ENCODE data around the gene NFILZ.

The NFILZ gene

DNA sequence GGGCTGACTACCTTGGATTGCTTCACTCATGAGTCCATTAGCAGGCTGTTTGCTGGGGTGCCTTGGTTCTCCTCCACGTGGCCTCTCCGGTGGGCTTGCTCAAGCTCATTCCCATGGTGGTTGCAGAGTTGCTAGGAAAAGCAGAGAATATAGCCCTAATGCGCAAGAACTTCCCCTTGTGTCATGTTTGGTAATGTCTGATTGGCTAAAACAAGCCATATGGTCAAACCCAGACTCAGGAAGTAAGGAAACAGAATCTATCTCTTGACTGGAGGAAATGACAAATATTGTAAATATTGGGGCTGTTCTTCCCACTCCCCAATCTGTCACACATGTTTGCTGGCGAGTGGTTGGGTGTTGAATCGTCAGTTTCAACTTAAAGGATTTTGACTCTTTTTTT, 12.1 kb downstream of the NFILZ start:
- H3K9ac ChIP-seq (ENCODE audit: insufficient read length): no peak overlapping the region
- H3K9me3 ChIP-seq (ENCODE audit: low read depth, low read length): no peaks in the 10 kb centered on the region
- H3K4me3 ChIP-seq: no peak overlapping the region
- H3K27ac ChIP-seq: no peak overlapping the region
- TF ChIP-seq FOXP2 (optimal IDR thresholded peaks at IDR 0.05; ENCODE audit: control extremely low read depth, extremely low read length, insufficient read depth): no peak
- TF ChIP-seq EZH2 (IDR thresholded peaks at IDR 0.05): no peak
- no peak for TF ChIP-seq POLR2AphosphoS5 (IDR thresholded peaks at IDR 0.05; ENCODE audit: borderline replicate concordance, low read depth, low read length)
- DNase-seq (ENCODE audit: low read depth, low spot score): no peak
- no peaks in the 10 kb centered on the region for H3K36me3 ChIP-seq (ENCODE audit: insufficient read depth, low read length)

DNA sequence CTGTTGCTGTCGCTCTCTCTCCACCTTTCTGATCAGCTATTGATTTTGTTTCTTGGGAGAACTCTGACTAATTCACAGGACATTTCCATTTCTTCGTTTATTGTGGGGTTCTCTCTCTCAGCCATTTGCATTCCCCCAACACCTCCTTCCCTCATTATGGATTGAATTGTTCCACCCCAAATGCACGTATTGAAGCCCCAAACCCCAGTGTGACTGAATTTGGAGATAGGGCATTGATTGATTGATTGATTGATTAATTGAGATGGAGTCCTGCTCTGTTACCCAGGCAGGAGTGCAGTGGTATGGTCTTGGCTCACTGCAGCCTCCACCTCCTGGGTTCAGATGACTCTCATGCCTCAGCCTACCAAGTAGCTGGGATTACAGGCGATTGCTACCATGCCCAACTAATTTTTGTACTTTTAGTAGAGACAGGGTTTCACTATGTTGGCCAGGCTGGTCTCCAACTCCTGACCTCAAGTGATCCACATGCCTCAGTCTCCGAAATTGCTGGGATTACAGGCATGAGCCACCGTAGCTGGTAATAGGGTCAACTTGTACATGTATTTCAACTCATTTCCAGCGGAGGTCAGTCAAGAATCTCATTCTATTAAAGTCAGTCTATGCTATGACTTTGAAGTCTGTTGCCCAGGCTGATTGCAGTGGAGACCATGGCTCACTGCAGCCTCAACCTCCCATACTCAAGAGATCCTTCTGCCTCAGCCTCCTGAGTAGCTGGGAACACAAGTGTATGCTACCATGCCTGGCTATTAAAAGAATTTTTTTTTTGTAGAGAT, 13.6 kb downstream of the NFILZ start:
- Histone ChIP-seq H3K9ac (ENCODE audit: insufficient read length) (no peak overlapping the region), H3K4me3 (no peak overlapping the region), H3K9me3 (ENCODE audit: low read depth, low read length) (no peaks in the 10 kb centered on the region), H3K27ac (no peak overlapping the region), H3K36me3 (ENCODE audit: insufficient read depth, low read length) (no peaks in the 10 kb centered on the region)
- DNase-seq (ENCODE audit: low read depth, low spot score): no peak
- no peak for TF ChIP-seq EZH2 (IDR thresholded peaks at IDR 0.05)
- no peak for TF ChIP-seq FOXP2 (optimal IDR thresholded peaks at IDR 0.05; ENCODE audit: control extremely low read depth, extremely low read length, insufficient read depth)
- TF ChIP-seq POLR2AphosphoS5 (IDR thresholded peaks at IDR 0.05; ENCODE audit: borderline replicate concordance, low read depth, low read length): no peak

DNA sequence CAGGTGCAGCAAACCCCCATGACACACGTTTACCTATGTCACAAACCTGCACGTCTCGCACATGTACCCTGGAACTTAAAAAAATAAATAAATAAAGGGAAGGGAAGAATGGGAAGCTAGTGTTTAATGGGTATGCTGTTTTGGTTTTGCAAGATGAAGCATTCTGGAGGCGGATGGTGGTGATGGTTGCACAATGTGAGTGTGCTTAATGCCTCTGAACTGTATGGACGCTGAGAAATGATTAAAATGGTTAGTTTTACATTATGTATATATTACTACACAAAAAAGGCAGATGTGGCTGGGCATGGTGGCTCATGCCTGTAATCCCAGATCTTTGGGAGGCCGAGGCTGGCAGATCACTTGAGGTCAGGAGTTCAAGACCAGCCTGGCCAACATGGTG, 17.8 kb downstream of the NFILZ start:
- Histone ChIP-seq H3K36me3 (ENCODE audit: insufficient read depth, low read length) (no peaks in the 10 kb centered on the region), H3K4me3 (no peak overlapping the region), H3K9ac (ENCODE audit: insufficient read length) (no peak overlapping the region), H3K9me3 (ENCODE audit: low read depth, low read length) (no peaks in the 10 kb centered on the region), H3K27ac (no peak overlapping the region)
- no peak for DNase-seq (ENCODE audit: low read depth, low spot score)
- TF ChIP-seq EZH2 (IDR thresholded peaks at IDR 0.05) (no peak), FOXP2 (optimal IDR thresholded peaks at IDR 0.05; ENCODE audit: control extremely low read depth, extremely low read length, insufficient read depth) (no peak), POLR2AphosphoS5 (IDR thresholded peaks at IDR 0.05; ENCODE audit: borderline replicate concordance, low read depth, low read length) (no peak)

DNA sequence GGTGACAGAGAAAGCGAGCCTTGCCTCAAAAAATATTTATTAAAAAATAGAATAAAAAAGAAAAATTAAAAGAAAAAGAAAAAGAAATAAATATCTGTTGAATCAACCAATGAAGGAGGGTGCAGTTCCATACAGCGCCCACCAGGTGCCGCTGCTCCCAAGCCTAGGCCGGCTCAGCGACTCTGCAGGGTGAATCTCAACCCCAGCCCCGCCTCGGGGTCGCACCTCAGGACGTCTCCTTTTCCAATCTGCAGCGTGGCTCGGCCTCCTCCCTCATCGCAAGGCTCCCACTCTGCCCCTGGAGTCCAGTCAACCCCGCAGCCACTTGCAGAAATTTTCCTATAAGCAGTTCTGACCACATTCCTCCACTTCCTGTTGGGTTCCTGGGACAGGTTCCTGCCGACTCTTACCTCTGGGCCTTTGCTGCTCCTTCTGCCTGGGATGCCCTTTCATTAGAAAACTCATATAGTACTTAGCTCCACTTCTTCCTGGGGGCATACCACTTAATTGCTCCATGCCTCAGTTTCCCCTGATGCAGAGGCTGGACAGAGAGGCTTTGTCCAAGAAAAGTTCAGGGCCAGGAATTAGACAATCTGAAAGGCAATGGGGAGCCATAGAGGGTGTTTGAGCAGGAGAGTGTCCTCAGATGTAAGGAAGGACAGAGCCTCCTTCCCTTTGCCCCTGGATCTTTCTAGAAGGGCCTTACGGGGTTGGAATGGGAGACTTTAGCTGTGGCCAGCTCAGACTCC, 24.3 kb downstream of the NFILZ start:
- Histone ChIP-seq H3K9ac (ENCODE audit: insufficient read length) (no peak overlapping the region), H3K9me3 (ENCODE audit: low read depth, low read length) (no peaks in the 10 kb centered on the region), H3K27ac (no peak overlapping the region), H3K36me3 (ENCODE audit: insufficient read depth, low read length) (no peaks in the 10 kb centered on the region), H3K4me3 (peak overlapping the region; percentile 48)
- TF ChIP-seq EZH2 (IDR thresholded peaks at IDR 0.05) (no peak), FOXP2 (optimal IDR thresholded peaks at IDR 0.05; ENCODE audit: control extremely low read depth, extremely low read length, insufficient read depth) (no peak), POLR2AphosphoS5 (IDR thresholded peaks at IDR 0.05; ENCODE audit: borderline replicate concordance, low read depth, low read length) (no peak)
- DNase-seq (ENCODE audit: low read depth, low spot score): no peak

- Histone ChIP-seq H3K36me3 (ENCODE audit: insufficient read depth, low read length) (no peaks in the 10 kb centered on the region), H3K27ac (no peak overlapping the region), H3K4me3 (no peak overlapping the region), H3K9me3 (ENCODE audit: low read depth, low read length) (no peaks in the 10 kb centered on the region), H3K9ac (ENCODE audit: insufficient read length) (no peak overlapping the region)
- TF ChIP-seq EZH2 (IDR thresholded peaks at IDR 0.05): no peak
- no peak for TF ChIP-seq POLR2AphosphoS5 (IDR thresholded peaks at IDR 0.05; ENCODE audit: borderline replicate concordance, low read depth, low read length)
- TF ChIP-seq FOXP2 (optimal IDR thresholded peaks at IDR 0.05; ENCODE audit: control extremely low read depth, extremely low read length, insufficient read depth): no peak
- DNase-seq (ENCODE audit: low read depth, low spot score): no peak
These were observed 24.9 kb downstream of the NFILZ start for GRCh38 chr19:8655340-8655709.

GRCh38 chr19:8657869-8658268, 27.4 kb downstream of the NFILZ start:
- no peak for DNase-seq (ENCODE audit: low read depth, low spot score)
- no peaks in the 10 kb centered on the region for H3K36me3 ChIP-seq (ENCODE audit: insufficient read depth, low read length)
- no peak for TF ChIP-seq POLR2AphosphoS5 (IDR thresholded peaks at IDR 0.05; ENCODE audit: borderline replicate concordance, low read depth, low read length)
- TF ChIP-seq FOXP2 (optimal IDR thresholded peaks at IDR 0.05; ENCODE audit: control extremely low read depth, extremely low read length, insufficient read depth): no peak
- no peaks in the 10 kb centered on the region for H3K9me3 ChIP-seq (ENCODE audit: low read depth, low read length)
- no peak overlapping the region for H3K9ac ChIP-seq (ENCODE audit: insufficient read length)
- no peak overlapping the region for H3K27ac ChIP-seq
- no peak overlapping the region for H3K4me3 ChIP-seq

DNA sequence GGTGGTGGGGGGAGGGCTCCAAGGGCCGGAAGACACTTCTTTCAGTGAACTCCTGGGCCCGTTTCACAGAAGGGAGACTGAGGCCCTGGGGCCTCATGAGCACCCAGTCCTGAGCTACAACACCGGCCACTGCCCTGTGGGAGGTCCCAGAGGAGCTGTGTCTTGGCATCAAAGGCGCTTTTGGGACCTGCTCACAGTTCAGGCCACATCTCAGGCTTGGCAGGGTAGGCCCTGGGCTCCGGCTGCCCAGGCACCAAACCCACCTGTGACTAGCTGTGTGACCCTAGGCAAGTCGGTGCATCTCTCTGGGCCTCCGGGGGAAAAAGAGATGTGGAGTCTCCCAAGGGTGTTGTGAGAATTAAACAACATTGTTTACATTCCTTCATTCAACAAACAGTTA, 29.5 kb downstream of the NFILZ start:
- TF ChIP-seq FOXP2 (optimal IDR thresholded peaks at IDR 0.05; ENCODE audit: control extremely low read depth, extremely low read length, insufficient read depth) (no peak), POLR2AphosphoS5 (IDR thresholded peaks at IDR 0.05; ENCODE audit: borderline replicate concordance, low read depth, low read length) (no peak), EZH2 (IDR thresholded peaks at IDR 0.05) (no peak)
- Histone ChIP-seq H3K9ac (ENCODE audit: insufficient read length) (no peak overlapping the region), H3K4me3 (no peak overlapping the region), H3K36me3 (ENCODE audit: insufficient read depth, low read length) (no peaks in the 10 kb centered on the region), H3K9me3 (ENCODE audit: low read depth, low read length) (no peaks in the 10 kb centered on the region), H3K27ac (no peak overlapping the region)
- no peak for DNase-seq (ENCODE audit: low read depth, low spot score)

DNA sequence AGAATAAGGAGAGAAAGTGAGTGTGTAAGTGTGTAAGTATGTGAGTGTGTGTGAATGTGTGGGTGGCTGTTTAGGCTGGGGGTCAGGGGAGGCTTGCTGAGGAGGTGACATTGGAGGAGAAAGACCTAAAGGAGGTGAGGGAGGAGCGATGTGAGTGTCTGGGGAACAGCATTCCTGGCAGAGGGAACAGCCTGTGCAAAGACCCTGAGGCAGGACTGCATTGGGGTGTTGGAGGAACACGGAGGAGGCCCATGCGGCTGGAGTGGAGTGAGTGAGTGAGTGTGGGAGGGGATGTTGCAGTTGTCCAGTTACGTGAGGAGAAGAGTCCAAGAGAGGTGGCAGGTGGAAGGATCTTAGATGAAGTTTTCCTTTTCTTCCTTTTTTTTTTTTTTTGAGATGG, 31.8 kb downstream of the NFILZ start:
- no peak for TF ChIP-seq POLR2AphosphoS5 (IDR thresholded peaks at IDR 0.05; ENCODE audit: borderline replicate concordance, low read depth, low read length)
- TF ChIP-seq FOXP2 (optimal IDR thresholded peaks at IDR 0.05; ENCODE audit: control extremely low read depth, extremely low read length, insufficient read depth): no peak
- TF ChIP-seq EZH2 (IDR thresholded peaks at IDR 0.05): no peak
- Histone ChIP-seq H3K9ac (ENCODE audit: insufficient read length) (no peak overlapping the region), H3K27ac (no peak overlapping the region), H3K4me3 (no peak overlapping the region), H3K9me3 (ENCODE audit: low read depth, low read length) (no peaks in the 10 kb centered on the region), H3K36me3 (ENCODE audit: insufficient read depth, low read length) (no peaks in the 10 kb centered on the region)
- DNase-seq (ENCODE audit: low read depth, low spot score): no peak
